Measurements from ENCODE around the gene SPRYD7. TPM values are rescaled to one million over a fixed set of nuclear protein-coding genes. Genes with fewer than 3 reads are reported as not detected.

Gene SPRYD7
- total and polyA plus RNA-seq, 2 experiments from 2014 or later = 9.0 to 16.6 TPM

DNA sequence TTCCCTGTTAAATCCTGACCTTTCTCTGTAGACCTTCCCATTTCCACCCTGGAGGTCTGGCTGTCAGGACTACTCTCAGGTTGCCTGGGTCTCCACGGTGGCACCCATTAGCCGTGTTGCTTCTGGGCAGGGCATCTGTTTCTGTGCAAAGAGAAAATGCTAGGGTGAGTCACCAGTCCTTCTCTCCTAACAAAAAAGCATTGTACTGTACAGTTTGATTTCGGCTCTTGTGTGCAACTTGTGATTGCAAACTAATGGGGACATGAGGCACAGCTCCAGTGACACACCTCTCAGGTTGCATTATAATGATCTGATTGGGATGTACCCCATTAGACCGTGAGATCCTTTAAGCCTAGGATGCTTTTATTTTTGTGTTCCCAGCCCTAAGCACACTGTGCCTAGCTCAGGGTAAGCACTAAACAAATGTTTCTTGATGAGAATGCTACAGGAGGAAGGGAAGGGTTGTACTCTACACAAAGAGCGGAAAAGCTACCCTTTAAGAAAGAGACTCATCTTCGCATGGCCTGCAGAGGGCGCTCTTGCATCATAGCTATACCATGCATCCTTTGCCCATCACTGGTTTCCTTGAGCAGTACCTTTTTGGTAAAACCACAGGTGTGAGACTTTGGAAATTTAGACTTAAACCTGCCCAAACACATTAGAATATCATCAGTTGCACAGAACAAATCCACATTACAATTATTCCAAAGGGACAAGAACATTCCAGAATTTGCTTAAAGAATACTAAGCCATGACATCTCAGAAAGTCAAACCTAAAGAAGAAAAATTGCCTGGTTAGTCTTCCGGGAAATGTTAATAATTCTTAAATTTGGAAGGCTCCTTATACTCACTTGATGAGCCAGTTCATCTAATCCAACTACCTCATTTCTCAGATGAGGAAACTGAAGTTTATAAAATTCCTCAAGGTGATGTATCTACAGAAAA, 40.4 kb upstream of the SPRYD7 start:
- Histone ChIP-seq H3F3A (ENCODE audit: insufficient read depth) (no peaks in the 10 kb centered on the region; the same call in 1 of the 2 replicates), H3K36me3 (ENCODE audit: low read depth) (no peaks in the 10 kb centered on the region), H3K9me3 (ENCODE audit: low read depth) (no peaks in the 10 kb centered on the region), H3K4me1 (ENCODE audit: insufficient read depth) (no peaks in the 10 kb centered on the region; the same call in 1 of the 2 replicates), H3K79me2 (ENCODE audit: insufficient read depth) (no peaks in the 10 kb centered on the region), H4K20me1 (ENCODE audit: insufficient read depth) (no peaks in the 10 kb centered on the region), H3K4me3 (no peak overlapping the region), H3K27ac (no peak overlapping the region), H2AFZ (no peak overlapping the region), H3K4me2 (ENCODE audit: unreplicated experiment) (peak overlapping the region; percentile 31), H3K27me3 (replicated peaks; ENCODE audit: insufficient read depth) (no peaks in the 10 kb centered on the region), H3K9me2 (ENCODE audit: insufficient read depth) (no peaks in the 10 kb centered on the region), H3K9ac (no peak overlapping the region)
- WGBS, 2 experiments (ENCODE audit: low coverage in 1 of 2, low lambda C conversion rate in 2 of 2, missing lambda C conversion rate in 2 of 2) = 36 to 39% methylated on average over 8 of the region's 8 CpGs
- peak; percentile 78 for DNase-seq
- in situ Hi-C loops (cut with MboI) = loop anchor here (25.0 kb wide), 2 partner anchors 561 to 836 kb away; no protein-coding TSS in a partner anchor
- TF ChIP-seq EZH2 (IDR thresholded peaks at IDR 0.05; ENCODE audit: insufficient read depth, poor library complexity, severe bottlenecking) (no peak), EZH2phosphoT487 (IDR thresholded peaks at IDR 0.05; ENCODE audit: insufficient read depth, low read depth) (no peak)

DNA sequence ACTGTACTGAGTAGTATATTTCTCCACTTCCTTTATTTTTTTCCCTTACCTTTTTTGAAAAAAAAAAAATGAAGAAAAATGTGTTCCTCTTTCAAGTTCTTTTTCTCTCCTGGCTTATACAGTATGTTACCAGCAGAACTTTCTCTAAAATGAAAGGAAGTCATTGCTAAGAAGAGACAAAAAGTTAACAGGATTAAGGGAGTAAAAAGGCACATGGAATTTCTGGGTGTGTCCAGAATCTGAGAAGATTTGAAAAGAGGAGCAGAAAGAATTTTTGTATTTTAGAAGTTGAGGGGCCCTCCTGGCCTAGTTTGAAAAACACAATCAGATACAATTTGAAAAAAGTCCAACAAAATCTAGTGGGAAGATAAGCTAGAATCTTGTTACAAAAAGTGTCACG, 39.7 kb upstream of the SPRYD7 start:
- Histone ChIP-seq H3K9ac (no peak overlapping the region), H3K9me2 (ENCODE audit: insufficient read depth) (no peaks in the 10 kb centered on the region), H4K20me1 (ENCODE audit: insufficient read depth) (no peaks in the 10 kb centered on the region), H3K4me2 (ENCODE audit: unreplicated experiment) (no peak overlapping the region), H3K4me1 (ENCODE audit: insufficient read depth) (no peaks in the 10 kb centered on the region; the same call in 1 of the 2 replicates), H3K36me3 (ENCODE audit: low read depth) (no peaks in the 10 kb centered on the region), H3F3A (ENCODE audit: insufficient read depth) (no peaks in the 10 kb centered on the region; the same call in 1 of the 2 replicates), H3K79me2 (ENCODE audit: insufficient read depth) (no peaks in the 10 kb centered on the region), H3K9me3 (ENCODE audit: low read depth) (no peaks in the 10 kb centered on the region), H3K27ac (no peak overlapping the region), H2AFZ (no peak overlapping the region), H3K4me3 (no peak overlapping the region), H3K27me3 (replicated peaks; ENCODE audit: insufficient read depth) (no peaks in the 10 kb centered on the region)
- in situ Hi-C loops (cut with MboI) = loop anchor here (25.0 kb wide), 2 partner anchors 561 to 836 kb away; no protein-coding TSS in a partner anchor
- DNase-seq = no peak
- WGBS, 2 experiments (ENCODE audit: low coverage in 1 of 2, low lambda C conversion rate in 2 of 2, missing lambda C conversion rate in 2 of 2) = 47 to 76% methylated on average over 1 of the region's 1 CpG
- TF ChIP-seq EZH2phosphoT487 (IDR thresholded peaks at IDR 0.05; ENCODE audit: insufficient read depth, low read depth) = no peak
- TF ChIP-seq EZH2 (IDR thresholded peaks at IDR 0.05; ENCODE audit: insufficient read depth, poor library complexity, severe bottlenecking) = no peak

GRCh38 chr13:49972709-49973108, 36.6 kb upstream of the SPRYD7 start:
- Histone ChIP-seq H3K4me1 (ENCODE audit: insufficient read depth) (no peaks in the 10 kb centered on the region; the same call in 1 of the 2 replicates), H2AFZ (no peak overlapping the region), H3K9me3 (ENCODE audit: low read depth) (no peaks in the 10 kb centered on the region), H3K4me2 (ENCODE audit: unreplicated experiment) (no peak overlapping the region), H3K9me2 (ENCODE audit: insufficient read depth) (no peaks in the 10 kb centered on the region), H3K27ac (no peak overlapping the region), H3K9ac (no peak overlapping the region), H3K79me2 (ENCODE audit: insufficient read depth) (no peaks in the 10 kb centered on the region), H3K36me3 (ENCODE audit: low read depth) (no peaks in the 10 kb centered on the region), H3K4me3 (no peak overlapping the region), H4K20me1 (ENCODE audit: insufficient read depth) (no peaks in the 10 kb centered on the region), H3K27me3 (replicated peaks; ENCODE audit: insufficient read depth) (no peaks in the 10 kb centered on the region), H3F3A (ENCODE audit: insufficient read depth) (no peaks in the 10 kb centered on the region)
- DNase-seq = no peak
- TF ChIP-seq EZH2 (IDR thresholded peaks at IDR 0.05; ENCODE audit: insufficient read depth, poor library complexity, severe bottlenecking) (no peak), EZH2phosphoT487 (IDR thresholded peaks at IDR 0.05; ENCODE audit: insufficient read depth, low read depth) (no peak)
- 75 to 84% methylated on average over 4 of the region's 4 CpGs for WGBS, 2 experiments (ENCODE audit: low coverage in 1 of 2, low lambda C conversion rate in 2 of 2, missing lambda C conversion rate in 2 of 2)
- in situ Hi-C loops (cut with MboI) = loop anchor here (25.0 kb wide), 1 partner anchor 1090 kb away; no protein-coding TSS in a partner anchor

GRCh38 chr13:49967456-49967855, 31.3 kb upstream of the SPRYD7 start:
- Histone ChIP-seq H3K4me2 (ENCODE audit: unreplicated experiment) (no peak overlapping the region), H3K4me3 (no peak overlapping the region), H3K9me3 (ENCODE audit: low read depth) (no peaks in the 10 kb centered on the region), H3K4me1 (ENCODE audit: insufficient read depth) (no peaks in the 10 kb centered on the region), H2AFZ (no peak overlapping the region), H3K27me3 (replicated peaks; ENCODE audit: insufficient read depth) (no peaks in the 10 kb centered on the region), H3K36me3 (ENCODE audit: low read depth) (no peaks in the 10 kb centered on the region), H3K9ac (no peak overlapping the region), H3K79me2 (ENCODE audit: insufficient read depth) (no peaks in the 10 kb centered on the region), H3F3A (ENCODE audit: insufficient read depth) (no peaks in the 10 kb centered on the region), H3K9me2 (ENCODE audit: insufficient read depth) (no peaks in the 10 kb centered on the region), H4K20me1 (ENCODE audit: insufficient read depth) (no peaks in the 10 kb centered on the region), H3K27ac (no peak overlapping the region)
- in situ Hi-C loops (cut with MboI) = loop anchor here (25.0 kb wide), 1 partner anchor 1095 kb away; no protein-coding TSS in a partner anchor
- TF ChIP-seq EZH2 (IDR thresholded peaks at IDR 0.05; ENCODE audit: insufficient read depth, poor library complexity, severe bottlenecking) = no peak
- TF ChIP-seq EZH2phosphoT487 (IDR thresholded peaks at IDR 0.05; ENCODE audit: insufficient read depth, low read depth) = no peak
- 95 to 98% methylated on average over 4 of the region's 4 CpGs for WGBS, 2 experiments (ENCODE audit: low coverage in 1 of 2, low lambda C conversion rate in 2 of 2, missing lambda C conversion rate in 2 of 2)
- DNase-seq = no peak
